GM12891 (cell line): ENCODE measurements around the gene ZDHHC5.

Experiments
- POLR2A ChIP-seq: IDR thresholded peaks from 2 replicates; pipeline ENCODE4 v1.6.1; 2011; ENCODE audit warnings: low read depth, low read length, control low read depth
- TAF1 ChIP-seq: IDR thresholded peaks from 2 replicates; pipeline ENCODE4 v1.6.1; 2011; ENCODE audit warnings: low read depth, low read length, control low read depth

- TF ChIP-seq POLR2A (no peak), TAF1 (no peak)
Measured at GRCh38 chr11:57630171-57630570, 37.7 kb upstream of the ZDHHC5 start.
